ENCODE results near the gene WWOX.

Gene WWOX

DNA sequence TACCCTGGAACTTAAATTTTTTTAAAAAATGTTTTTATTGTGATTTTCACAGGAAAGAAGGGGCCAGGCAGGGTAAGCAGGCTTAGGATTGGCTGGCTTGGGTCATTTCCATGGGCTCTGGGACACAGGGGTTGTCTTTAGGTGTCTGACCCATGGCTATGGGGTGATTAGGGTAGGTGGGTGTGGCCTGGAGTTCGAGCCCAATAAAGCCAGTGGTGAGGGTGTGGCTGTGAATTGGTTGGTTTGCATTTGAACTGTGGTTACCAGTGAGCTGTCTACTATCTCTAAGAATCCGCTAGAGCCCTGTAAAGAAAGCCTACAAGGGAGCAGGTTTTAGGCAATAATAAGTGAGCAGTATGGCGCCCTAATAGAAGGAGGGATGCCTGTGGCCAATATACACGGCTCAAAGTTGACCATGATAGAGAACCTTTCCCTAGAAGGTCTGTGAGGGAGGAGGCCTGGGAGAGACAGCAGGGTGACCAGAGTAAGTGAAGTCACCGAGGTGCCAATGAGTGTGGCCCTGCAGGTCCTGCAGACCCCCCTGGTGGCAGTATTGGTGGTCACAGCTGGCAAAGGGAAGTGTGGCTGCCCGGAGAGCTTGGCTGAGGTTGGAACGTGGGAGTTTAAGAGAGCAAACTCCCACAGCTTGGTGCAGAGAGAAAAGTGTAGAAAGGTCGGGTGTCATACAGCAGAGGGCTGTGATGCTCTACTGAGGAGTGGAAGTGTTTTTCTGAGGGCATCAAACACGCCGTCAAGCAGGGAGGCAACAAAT lies 454.0 kb downstream of the WWOX start:
- no peak for DNase-seq

- no peak for DNase-seq
Measured at GRCh38 chr16:78556421-78556820, 457.0 kb downstream of the WWOX start.

- no peak for DNase-seq
Measured at GRCh38 chr16:78560997-78561396, 461.5 kb downstream of the WWOX start.

GRCh38 chr16:78562111-78562510 lies 462.7 kb downstream of the WWOX start:
- no peak for DNase-seq

GRCh38 chr16:78562650-78563049 lies 463.2 kb downstream of the WWOX start:
- no peak for DNase-seq

- peak; percentile 43 for DNase-seq
Measured at GRCh38 chr16:78563905-78564304, 464.5 kb downstream of the WWOX start.

GRCh38 chr16:78566397-78567073 lies 467.1 kb downstream of the WWOX start:
- no peak for DNase-seq

GRCh38 chr16:78570399-78571141 lies 471.1 kb downstream of the WWOX start:
- DNase-seq, result no peak

DNA sequence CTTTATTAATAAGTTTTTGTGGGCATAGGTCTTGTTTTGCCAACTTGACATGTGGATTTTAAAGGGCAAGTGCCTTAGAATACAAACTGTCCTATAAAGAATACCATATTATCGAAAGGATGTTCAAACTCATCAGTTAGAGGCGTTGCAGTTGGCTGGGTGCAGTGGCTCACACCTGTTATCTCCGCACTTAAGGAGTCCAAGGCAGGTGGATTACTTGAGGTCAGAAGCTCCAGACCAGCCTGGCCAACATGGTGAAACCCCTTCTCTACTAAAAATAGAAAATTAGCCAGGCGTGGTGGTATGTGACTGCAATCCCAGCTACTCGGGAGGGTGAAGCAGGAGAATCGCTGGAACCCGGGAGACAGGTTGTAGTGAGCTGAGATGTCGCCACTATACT lies 472.0 kb downstream of the WWOX start:
- no peak for DNase-seq

- no peak for DNase-seq
Measured at GRCh38 chr16:78571898-78572358, 472.5 kb downstream of the WWOX start.

GRCh38 chr16:78574571-78574970 lies 475.1 kb downstream of the WWOX start:
- no peak for DNase-seq

DNA sequence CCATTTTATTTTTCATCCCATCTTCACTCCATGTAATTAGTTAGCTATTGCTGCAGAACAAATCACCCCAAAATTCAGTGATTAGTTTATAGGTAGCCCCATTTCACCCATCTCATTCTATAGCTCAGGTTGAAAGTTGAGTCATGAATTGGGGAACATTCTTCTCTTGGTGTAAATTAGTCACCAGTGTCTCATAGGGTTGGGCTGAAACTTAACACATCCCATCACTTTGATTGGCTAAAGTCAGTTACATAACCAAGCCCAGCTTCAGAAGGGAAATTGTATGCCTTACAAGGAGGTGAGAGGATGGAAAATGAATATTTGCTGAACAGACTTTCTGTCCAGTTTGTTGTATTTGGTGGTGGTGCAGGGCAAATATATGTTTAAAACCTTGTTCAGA lies 477.5 kb downstream of the WWOX start:
- DNase-seq, result no peak

- DNase-seq, result no peak
Measured at GRCh38 chr16:78577630-78578029, 478.2 kb downstream of the WWOX start.

DNA sequence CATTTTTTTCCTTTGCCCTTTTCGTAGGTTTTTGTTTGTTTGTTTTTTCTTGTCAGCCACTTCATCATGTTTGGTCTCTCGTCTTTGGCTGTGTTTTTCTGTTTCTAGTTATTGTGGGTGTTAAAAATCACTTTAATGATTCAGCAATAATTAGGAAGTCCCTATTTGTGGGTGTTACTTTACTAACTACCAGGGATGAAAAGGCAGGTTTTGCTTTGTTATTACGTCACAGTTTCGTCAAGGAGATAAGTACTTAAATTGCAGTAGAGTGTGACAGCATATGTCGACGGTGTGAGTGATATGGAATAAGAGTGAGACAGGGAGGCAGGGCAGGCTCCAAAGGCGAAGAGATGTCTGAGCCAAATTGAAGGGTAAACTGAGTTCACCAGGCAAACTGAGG lies 479.6 kb downstream of the WWOX start:
- DNase-seq, result no peak

DNA sequence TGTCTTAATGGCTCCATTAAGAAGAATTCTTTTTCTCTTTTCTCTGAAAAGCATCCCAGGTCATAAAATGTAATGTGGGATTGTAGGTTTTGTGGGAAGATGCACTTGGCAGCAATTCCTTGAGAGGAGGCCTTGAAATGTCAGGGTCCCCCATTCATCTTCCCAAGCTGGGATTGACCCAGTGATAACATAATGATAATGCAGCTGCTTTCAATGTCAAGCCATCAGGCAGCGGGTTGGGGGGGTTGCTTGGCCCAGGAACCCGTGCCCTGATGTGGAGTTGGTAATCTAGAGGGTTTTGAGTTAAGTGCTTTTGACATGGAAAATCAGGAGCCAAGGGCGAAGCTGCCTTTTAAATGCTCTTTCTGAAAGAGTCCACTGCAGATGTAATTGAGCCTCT lies 484.0 kb downstream of the WWOX start:
- no peak for DNase-seq

GRCh38 chr16:78584213-78584860 lies 484.9 kb downstream of the WWOX start:
- DNase-seq, result no peak

- DNase-seq, result no peak
Measured at GRCh38 chr16:78584991-78585390, 485.5 kb downstream of the WWOX start.

DNA sequence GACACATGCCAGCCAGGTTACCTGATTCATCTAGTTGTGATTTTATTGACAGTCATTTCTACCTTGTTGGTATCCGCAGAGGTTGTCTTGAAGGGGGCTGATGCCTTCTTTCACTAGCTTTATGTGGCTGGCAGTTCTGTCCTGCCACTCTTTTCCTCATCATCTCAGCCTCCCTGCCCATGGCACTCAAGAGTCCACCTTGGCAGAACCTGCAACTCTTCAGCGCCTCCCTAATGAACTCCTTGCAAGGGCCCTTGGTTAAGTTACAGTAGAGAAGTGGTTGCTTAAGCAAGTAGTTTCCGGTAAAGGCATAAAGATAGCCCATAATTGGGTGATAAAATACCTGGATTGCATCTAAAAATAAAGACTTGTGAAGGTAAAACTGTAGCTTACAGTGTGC lies 489.9 kb downstream of the WWOX start:
- no peak for DNase-seq

DNA sequence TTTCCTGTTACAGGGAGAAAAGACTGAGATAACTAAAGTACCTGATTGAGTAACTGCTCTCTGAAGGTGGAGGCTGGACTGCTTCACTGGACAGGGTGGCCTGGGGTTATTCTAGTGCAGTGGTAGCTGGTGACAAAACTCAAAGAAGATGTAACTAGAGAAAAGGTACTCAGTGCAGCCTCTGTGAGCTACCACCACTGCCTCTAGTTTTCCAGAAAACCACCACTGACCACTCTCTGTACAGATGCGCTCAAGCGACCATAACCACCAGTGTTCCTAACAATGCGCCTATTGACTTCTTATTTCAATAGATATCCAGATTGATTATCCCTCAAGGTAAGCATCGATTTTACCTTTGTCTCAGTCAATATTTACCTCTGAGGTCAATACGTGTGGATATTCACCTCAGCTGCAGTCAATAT lies 492.2 kb downstream of the WWOX start:
- no peak for DNase-seq

GRCh38 chr16:78592111-78592510 lies 492.7 kb downstream of the WWOX start:
- DNase-seq, result no peak

GRCh38 chr16:78593352-78593751 lies 493.9 kb downstream of the WWOX start:
- no peak for DNase-seq

DNA sequence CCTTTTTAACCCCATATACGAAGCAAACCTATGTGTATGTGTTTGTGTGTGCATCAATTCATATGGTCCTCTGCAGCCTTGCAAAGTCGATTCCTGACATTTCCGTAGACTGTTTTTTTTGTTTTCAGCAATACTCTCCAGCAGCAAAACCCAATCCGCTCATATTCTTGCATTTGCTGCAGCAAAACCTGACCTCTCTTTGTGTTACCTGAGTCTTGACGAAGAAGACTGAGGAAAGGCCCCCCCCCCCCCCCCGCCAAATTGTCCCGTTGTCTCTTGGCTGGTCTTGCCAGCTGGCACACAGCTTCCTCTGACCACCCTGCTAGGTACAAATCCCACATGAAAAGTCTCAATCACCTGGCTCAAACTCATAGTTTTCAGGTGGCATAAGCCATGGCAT lies 494.7 kb downstream of the WWOX start:
- no peak for DNase-seq

DNA sequence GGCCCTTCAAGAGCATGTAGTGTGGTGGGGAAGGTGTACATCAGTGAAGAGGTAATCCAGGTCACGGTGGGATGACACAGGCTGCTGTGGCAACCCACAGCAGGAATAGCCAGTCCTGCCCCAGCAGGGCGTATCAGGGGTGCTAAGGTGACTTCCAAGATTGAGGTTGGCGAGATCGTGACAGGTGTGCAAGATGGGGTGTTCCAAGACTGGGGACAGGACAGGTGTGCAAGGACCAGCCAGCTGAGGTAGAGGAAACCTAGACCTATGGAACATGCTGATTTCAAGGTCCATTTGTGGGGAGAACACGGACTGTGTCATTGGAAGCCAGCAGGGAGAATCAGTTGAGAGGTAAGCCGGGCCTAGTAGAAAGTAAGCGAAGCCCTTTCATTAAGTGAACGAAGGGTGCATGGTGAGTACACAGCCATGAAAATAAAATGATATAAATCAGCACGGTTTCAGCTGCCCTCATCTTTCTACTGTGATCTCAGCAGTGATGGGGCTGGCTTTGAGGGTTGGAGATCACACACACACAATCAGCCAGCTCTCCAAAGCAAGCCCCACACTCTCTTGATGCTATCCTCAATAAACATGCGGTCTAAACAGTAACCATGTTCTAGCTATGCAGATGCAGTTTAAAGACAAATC lies 497.0 kb downstream of the WWOX start:
- no peak for DNase-seq

Measured in NCI-H1436 (cell line).